Smooth muscle cell of the brain vasculature (primary cell): ENCODE measurements around the gene TIMM44.
"Not testable (repeated sequence)": the region's sequence is repeated elsewhere in the genome, so short reads cannot be mapped to it uniquely, and the experiment has no call there.

Experiments
- DNase-seq: peaks from one replicate; pipeline ENCODE4 v3.0.0-alpha.2; 2012; ENCODE audit warnings: low read depth, low spot score

The TIMM44 gene

DNA sequence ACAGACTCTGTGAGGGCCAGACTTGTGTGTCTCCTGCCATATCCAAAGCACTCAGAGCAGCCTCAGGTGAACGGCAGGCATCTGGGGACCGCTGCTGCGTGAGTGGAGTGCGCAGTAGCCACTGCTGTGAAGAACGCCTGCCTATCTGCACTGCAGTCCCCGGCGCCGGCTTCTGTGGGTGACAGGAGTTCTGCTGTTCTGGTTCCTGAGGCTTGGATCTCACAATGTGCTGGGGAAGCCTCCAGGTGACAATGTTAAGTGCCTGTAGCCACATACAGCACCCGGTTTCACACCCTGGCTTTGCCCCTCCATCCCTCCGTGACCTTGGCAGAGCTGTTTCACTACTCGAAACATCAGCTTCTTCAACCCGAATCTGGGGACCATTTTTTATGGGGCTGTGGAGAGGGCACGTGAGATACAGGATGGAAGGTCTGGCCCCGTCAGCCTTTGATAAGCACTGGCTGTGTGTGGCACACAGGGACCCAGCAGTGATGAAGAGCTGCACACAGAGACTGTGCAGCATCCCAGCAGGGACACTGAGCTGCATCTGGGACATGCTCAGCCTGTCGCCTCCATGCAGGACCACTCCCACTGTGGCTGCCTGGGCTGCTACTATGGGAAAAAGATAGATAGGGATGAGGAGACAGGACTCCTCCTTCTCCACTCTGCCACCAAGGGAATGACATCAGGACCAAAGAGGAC, 33.7 kb upstream of the TIMM44 start:
- DNase-seq: no peak

DNA sequence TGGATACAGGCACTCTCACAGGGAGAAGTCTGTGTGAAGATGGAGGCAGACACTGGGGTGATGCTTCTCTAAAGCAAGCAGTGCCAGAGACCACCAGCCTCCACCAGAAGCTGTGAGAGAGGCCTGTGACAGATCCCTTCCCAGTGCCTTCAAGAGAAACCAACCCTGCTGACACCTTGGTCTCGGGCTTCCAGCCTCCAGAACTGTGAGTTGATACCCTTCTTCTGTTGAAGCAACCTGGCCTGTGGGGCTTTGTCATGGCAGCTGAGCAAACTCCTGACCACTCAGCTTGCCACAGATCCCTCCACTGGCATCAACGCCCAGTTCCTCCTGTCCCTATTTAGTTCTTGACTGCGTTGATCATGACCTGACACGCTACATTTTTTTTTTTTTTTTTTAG, 33.0 kb upstream of the TIMM44 start:
- no peak for DNase-seq

DNA sequence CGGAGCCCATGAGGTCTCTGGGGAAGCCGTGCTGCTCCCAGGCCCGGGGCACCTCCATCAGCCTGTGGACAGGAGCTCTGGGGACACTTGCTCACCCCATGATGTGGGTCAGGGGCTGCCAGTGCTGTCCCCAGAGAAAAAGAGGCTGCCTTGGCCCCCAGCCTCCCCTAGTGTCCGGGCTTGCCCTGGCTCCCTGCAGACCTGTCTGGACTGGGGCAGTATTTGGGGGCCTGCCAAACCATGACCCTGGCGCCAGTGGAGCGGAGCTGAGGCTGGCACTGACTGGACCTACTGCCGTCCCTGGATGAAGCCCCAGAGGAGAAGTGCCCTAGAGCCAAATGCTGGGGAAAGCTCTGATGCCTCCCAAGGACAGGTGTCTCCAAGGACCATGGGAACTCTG, 31.6 kb upstream of the TIMM44 start:
- DNase-seq: no peak

DNA sequence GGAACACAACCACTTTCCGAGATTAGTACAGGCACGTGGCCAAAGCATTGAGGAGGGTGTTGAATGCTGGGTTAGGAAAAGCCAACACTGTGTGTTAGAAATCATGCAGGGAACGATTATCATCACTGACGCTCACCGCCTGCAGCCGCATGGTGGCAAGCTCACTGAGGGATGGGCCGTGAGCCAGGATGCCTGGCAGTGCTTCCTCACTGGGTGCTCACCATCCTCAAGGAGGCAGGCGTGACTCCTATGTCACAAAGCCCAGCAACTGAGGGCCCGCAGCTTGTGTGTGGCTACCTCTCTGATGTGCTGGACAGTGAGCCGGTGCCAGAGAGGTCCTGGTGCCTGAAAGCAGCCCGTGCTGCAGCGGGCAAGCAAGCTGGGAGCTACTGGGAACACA, 30.4 kb upstream of the TIMM44 start:
- DNase-seq: no peak

DNA sequence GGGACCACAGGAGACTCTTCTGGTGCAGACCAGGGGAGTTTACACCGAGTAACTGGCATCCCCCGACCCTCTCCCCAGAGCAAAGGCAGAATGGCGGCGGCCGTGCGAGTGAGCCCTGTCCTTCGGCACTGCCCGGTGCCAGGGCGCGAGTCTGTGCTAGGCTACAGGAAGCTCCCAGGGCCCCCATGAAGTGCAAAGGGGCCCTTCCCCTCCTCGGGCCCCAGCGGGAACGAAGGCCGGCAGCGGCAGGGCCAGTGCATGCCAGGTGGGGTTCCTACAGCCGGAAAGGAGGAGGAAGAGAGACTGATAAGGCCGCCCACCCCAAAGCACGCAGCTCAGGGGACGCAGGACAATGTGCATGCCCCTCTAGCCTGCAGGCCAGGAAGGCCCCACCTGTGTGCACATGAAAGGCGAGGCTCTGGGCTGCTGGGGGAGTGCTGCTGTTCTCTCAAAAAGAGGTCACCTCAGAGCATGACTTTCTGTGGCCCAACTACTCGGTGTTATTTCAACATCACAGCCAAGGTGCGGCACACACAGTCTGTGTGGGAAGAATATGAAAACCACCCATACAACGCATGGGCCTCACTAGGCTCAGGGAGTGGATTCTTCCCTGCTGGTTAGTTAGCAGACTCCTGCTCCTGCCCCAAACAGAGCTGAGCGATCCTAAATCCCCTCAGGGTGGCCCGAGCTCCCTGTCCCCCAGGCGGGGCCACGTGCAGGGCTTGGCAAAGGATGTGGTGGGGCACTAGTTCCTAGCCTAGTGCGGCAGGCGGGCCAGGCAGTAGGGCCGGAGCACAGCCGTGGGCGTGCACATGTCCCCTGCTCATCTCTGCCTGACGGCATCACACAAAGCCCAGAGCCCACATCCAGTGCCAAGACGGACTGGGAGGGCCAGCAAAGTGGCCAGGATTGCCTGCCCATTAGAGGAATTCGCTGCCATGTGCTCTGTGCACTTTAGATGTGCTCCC, 28.4 kb upstream of the TIMM44 start:
- DNase-seq: no peak

DNA sequence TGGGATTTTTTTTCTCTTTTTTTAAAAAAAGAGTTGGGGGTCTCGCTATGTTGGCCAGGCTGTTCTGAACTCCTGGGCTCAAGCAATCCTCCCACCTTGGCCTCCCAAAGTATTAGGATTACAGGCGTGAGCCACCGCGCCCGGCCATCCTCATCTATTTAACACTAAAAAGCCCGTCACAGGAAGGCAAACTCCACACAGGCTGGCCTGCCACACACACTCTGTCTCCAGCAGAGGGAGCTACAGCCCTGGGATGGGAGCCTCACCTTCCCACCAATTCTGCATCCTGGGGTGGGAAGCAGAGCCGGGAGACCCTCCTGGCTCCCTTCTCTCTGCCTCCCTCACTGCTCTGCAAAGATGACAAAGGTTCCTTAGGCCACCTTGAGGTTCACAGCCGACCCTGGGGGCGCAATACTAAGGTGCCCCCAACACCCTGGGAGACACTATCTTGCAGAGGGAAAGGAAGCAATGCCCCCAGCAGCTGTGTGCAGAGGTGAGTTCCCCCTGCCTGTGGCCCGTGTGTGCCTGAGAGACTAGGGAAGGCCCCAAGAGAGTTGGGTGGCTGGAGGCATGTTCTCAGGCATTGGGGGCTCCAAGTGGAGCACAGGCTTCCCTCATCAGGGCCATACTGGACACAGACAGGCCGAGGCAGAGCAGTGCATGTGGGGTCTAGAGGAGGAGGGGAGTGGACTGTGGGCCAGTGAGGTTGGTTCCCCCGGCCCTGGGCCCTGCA, 27.4 kb upstream of the TIMM44 start:
- DNase-seq: peak; percentile 15

DNA sequence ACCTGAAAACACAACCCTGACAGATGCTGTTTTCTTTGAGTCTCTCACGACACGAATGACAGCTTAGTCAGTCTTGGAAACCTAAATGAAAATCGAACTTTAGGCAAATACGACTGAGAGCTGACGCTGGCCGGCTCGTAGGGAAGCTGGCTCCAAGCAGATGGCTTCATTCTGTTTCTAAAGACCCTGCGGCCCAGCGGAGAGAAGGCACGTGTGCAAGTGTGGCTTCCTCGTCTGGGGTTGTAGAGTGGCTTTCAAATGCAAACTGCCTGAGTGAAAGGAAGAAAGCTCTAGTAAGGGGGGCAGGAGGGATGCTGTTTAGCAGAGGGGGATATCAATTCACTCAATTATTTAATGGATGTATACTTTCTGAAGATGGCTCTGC, 26.1 kb upstream of the TIMM44 start:
- no peak for DNase-seq

DNA sequence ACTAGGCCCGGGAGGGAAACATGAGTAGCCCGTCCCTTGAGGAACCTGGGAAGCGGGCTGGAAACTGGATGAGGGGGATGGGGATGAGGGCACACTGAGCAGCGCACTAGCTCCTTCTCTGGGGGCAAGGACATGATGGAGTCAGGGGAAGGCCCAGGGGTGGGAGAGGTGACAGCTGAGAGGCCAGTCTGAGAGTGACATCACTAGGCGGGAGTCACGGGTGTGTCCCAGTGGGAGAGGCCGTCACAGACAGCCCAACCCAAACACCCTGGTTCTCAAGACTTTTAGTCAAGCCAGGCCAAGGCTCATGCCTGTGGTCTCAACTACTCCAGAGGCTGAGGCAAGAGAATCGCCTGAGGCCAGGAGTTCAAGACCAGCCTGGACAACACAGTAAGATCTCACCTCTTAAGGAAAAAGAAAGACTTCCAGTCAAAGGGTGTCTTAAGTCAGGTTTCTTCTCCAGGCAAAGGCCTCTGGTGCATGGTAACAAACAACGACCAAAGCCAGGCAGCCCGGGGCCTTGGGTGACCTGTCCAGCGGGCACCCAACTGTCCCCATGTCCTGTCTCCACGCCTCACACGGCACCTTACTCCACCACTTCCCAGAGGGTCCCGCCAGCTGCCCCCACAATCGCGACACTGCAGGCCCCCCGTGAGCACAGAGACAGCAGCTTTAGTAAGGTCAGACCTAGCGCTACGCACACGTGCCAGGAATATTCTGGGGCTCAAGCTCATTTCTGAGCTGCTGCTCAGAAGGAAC, 25.5 kb upstream of the TIMM44 start:
- no peak for DNase-seq

DNA sequence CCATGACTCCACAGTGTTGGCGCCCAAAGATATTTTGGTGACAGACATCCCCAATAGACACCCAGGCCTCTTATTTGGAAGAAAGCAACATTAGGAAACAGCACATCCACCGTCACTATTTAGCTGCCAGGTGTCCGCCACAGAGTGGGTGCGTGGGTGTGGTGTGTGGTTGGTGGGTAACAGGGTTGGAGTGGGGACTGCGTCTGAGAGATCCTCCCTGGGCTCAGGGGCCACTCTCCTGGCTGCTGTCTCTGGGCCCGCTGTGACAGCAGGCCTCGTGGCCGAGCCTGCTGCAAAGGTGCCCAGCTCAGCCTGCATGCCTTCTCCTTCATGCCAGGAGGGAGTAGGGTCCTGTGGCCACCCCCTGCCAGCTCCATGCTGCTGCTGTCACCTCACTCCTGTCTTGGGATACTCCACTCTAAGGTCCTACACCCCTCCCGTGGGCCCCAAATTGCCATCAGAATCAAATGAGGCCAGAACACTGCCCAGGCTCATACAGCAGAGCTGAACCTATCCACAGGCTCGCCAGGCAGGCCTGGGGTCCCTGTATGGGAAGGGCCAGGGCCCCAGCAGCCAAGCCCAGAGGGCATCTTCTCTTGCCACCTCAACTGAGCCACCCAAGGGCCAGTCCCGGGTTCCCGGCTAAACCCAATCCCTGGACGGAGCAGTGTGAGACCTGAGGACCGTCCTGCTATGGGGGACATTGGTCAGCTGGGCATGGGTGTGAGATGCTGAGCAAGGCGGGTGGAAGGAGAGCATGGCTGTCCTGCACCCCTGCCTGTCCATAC, 24.7 kb upstream of the TIMM44 start:
- no peak for DNase-seq

DNA sequence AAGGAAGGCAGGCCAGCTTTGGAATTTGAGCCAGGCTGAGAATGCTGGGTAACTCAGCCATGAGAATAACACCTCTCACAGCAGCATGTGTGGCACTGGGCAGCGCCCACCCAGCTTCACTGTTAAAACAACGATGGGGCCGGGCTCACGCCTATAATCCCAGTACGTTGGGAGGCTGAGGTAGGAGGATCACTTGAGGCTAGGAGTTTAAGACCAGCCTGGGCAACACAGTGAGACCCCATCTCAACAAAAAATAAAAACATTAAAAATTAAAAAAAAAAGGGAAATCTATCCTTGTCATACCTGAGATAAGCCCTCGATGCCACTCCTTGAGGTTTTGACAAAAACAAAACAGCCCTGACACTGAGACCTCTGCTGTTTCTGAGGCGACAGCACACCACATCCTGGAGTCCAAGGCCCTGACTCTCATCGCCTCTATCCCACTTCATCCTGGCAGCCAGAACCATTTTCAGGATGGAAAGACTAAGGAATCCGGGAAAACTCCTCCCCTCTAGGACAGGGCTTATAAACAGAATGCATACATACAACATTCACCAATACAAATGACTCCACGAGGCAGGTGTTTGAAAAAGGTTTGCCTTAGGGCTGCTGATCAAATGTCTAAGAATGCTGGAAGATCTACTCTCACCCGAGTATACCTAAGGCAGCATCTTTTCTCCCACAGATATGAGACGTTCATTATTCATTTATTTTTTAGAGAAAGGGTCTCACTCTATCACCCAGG, 22.6 kb upstream of the TIMM44 start:
- no peak for DNase-seq

DNA sequence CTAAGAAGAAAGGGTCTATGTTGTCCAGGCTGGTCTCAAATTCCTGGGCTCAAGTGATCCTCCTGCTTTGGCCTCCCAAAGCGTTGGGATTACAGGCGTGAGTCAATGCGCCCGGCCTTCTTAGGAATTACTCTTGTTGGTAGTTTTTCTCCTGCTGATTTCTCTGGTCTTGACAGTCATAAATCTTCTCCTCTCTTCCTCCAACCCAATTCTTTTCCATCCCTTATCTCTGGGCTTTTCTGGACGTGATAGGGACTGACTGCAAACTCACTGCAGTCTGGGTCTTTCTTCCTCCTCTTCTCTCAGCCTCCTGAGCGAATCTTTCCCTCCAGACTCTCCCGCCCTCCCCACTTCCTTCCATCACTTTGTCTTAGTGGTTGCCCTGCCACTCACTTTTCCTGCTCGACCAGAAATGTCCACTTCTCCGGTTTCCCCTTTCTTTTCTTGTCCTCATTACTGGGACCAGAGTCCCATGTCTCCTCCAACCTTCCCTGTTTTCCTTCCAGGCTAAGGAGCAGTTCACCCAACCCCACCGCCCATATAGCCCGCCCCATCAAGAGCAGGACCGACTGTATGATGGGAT, 21.9 kb upstream of the TIMM44 start:
- DNase-seq: no peak

DNA sequence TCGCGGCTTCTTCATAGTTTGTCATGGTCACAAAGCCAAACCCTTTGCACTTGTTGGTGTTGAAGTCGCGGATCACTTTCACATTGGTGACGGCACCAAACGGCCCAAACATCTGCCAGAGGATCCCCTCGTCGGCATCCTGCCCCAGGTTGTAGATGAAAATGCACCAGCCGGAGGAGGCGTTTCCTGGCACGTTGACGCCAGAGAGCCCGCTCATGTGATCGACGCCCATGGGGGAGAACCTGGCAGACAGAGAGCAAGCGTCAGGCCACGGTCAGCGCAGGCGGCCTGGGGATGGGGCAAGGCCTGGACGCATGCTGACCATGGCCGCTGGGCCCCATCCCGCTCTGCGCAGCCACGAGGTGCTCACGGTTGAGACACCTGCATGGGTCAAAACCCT, 20.1 kb upstream of the TIMM44 start:
- no peak for DNase-seq

DNA sequence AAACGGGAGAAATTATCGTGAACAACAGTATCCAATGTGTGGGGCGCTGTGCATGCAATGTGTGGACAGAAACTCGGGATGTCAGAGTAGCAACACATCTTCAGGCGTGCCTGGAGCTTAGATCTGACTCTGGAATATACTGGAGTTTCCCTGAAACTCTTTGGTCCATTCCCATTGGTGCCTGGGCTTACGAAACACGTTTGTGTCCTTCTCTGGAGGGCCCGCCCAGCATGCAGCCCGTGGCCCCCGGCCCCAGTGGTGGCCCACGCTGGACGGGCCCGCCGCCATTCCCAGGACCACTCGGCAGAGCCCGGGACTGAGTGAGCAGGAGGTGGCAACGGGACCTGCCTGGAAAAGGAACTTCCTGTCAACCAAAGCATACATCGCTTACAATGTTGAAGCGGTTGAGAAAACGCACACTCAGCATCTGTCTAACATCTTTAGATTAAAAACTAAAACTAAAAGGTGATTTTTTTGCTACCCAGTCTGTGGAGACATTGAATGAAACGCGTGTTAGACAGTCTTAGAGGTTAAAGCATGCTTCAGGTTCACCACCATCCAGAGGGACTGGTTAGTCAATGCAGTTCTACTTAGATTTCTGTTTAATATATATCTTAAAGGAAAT, 19.3 kb upstream of the TIMM44 start:
- no peak for DNase-seq

DNA sequence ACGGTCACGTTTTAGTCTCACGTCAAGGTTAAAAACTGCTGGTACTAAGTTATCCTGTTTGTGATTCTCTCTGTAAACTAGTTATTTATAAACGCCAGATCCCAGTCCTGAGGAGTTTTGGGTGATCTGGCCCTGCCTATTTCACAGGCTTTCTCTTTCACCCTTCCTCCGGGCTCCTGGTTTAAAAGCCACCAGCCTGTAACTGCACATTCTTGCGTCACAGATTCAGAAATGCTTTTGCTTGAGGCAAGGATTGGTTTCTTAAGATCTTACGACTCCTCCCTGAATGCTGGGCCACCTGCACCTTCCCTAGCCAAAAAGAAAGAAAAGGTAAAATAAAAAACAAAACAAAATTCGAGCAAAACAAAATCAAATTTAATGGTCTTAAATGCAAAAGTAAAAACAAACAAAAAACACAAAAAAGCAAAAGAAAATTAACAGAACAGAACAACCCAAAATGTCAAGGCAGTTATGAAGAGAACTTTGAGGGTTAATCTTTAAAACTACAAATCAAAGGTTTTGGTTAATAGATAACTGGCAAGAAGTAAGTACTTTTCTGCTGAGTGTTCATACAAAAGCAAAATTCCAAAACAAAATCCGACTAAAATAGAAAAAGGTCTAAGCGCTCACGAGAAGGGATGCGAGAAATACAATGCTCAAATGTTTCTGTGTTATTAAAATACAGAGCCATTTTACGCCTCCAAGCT, 18.6 kb upstream of the TIMM44 start:
- DNase-seq: no peak

DNA sequence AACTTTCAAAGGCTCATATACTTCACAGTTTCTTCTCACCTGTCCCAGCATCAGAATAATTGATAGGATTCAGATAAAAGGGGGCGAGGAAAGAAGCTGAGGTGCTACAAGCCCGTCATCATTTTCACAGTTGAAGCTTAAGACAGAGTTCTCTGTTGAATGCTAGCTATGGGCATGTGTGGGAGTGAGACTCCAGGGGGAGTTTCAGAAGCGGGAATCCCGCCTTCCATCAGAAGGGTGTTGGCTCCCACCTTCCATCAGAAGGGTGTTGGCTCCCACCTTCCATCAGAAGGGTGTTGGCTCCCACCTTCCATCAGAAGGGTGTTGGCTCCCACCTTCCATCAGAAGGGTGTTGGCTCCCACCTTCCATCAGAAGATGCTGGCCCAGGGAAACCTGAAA, 17.6 kb upstream of the TIMM44 start:
- not testable (repeated sequence) for DNase-seq

DNA sequence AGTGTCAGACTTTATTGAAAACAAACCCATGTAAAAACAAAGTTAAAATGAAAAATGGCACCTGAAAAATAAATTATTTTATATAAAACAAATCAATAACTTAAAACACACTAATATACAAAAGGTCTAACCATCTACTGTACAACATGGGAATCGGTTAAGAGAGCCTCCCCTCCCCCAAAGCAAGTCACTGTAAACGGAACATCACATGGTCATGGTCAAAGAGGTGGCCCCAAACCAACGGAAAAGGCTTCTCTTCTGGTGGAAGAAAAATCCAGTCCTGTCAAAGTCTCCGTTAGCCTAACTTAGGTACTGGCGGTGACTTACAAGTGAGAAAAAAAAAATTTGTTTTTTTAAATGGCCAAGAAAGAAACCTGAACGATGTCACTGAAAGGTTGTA, 15.7 kb upstream of the TIMM44 start:
- no peak for DNase-seq

DNA sequence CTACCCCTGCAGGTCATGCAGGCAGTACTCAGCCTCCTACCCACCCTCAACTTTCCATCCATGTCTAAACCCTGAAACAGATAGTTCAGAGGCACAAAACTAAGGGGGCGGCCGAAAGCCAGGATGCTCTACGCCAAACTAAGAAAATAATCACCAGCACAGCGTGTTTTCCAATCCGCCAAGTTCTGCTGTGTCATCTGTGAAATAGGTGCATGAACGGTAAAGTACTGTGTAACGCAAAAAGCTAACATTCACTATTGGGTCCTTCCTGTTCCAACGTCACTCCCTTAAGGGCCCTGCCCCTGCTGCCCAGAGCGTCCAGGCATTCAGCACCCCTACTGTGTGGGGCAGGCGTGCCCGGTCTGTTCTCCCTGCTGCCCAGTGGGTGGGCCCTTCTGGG, 12.2 kb upstream of the TIMM44 start:
- no peak for DNase-seq

DNA sequence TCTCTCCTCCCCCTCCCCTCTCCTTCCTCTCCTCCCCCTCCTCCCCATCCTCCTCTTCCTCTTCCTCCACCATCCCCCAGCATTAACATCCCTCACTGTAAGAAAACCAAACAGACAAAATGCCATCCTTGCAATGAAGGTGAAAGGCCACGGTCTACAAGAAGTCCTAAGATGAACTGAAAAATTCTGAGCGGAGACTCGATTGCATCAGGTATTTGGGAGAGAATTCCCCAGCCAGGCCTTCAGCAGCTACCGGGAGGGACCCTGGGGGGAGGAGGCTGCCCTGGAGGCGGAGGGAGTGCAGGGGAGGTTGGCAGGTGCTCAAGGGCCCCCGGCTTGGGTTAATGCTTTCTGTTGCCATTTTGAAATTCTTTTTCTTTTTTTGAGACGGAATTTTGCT, 10.1 kb upstream of the TIMM44 start:
- no peak for DNase-seq

DNA sequence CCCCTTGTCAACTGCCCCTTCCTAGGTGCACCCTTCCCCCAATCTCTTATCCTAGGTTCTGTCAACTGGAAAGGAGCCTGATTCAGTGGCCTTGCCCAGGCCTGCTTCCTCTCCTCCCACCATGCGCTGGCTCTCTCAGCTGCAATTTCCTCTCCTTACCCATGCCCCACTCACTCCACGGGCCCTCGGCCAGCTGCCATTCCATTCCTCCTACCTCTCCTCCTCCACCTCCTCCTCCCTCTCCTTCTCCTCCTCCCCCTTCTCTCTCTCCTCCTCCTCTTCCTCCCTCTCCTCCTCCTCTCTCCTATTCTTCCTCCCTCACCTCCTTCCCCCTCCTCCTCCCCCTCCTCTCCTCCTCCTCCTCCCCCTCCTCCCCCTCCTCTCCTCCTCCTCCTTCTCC, 9.6 kb upstream of the TIMM44 start:
- DNase-seq: no peak
